NCI-H2227 treated with DMSO at 0.1 percent for 48 hours (cell line): Measurements from ENCODE around the gene SH2B2.
"Not testable (repeated sequence)": the region's sequence is repeated elsewhere in the genome, so short reads cannot be mapped to it uniquely, and the experiment has no call there.

Experiments
- DNase-seq: peaks from one replicate; lab custom pipeline; 2025; lab: John Stamatoyannopoulos, UW

SH2B2 gene

DNA sequence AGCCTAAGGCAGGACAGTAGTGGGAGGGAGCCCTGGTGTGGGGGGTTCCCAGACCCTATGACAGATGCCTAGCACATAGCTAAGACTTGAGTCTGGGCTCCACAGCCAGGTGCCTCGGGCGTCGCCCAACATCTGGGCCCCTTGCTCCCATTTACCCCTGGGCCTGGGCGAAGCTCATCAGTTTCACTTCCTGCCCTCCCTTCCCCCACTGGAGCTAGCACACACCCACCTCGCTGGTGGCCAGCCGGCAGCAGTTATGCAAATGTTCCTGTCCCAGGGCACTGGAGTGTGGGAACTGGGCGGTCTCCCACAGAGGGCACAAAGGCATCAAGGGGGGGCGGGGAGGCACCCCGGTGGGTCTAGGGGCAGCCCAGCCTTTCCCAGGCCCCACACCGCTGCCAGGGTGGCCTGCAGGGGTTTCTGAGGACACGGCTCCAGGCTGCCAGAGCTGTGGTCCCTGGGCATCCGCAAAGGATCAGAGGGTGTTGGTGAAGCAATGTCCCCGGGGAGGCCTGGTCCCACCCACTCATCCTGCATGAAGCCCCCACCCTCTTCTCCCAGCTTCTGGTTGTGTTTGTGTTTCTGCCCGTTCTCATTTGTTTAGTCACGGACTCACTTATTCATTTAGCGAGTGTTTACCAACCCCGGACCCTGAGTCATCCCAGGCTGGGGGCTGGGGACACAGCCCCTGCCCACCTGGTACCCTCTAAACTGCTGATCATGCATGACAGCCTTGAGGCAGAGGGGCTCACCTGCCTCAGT lies 20.4 kb downstream of the SH2B2 start:
- DNase-seq, result peak; percentile 43

DNA sequence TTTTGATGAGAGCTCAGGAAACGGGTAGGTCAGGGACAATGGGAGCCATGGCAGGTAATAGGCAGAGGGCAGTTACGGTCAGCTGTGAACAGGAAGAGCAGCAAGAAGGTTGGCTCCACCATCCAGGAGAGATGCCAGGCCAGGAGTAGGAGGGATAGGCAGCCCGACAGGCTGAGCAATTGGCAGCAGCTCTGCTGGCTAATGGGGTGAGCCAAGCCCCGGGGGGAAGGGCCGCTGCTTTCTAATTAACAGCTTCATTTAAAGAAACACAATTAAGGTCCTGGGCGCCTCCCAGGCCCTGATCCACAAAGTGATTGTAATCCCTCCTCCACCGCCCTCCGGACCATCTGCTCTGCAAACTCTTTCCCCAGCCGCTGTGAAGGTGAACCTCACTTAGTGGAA lies 23.7 kb downstream of the SH2B2 start:
- no peak for DNase-seq

DNA sequence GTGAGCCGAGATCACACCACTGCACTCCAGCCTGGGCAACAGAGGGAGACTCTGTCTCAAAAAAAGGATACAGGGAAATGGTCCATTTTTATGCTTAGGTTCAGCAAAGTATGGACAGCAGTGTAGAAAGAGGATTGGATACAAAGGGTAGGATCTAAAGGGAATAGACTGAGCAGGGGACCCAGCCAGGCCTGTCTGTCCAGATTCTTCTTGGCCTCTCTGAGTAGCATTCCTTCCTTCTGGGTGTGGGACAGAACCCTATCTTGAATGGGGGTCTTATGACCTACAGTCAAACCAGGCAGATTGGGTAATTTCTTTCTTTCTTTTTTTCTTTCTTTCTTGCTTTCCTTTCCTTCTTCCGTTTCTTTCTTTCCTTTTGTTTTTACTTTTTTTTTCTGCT lies 25.6 kb downstream of the SH2B2 start:
- DNase-seq, result no peak

DNA sequence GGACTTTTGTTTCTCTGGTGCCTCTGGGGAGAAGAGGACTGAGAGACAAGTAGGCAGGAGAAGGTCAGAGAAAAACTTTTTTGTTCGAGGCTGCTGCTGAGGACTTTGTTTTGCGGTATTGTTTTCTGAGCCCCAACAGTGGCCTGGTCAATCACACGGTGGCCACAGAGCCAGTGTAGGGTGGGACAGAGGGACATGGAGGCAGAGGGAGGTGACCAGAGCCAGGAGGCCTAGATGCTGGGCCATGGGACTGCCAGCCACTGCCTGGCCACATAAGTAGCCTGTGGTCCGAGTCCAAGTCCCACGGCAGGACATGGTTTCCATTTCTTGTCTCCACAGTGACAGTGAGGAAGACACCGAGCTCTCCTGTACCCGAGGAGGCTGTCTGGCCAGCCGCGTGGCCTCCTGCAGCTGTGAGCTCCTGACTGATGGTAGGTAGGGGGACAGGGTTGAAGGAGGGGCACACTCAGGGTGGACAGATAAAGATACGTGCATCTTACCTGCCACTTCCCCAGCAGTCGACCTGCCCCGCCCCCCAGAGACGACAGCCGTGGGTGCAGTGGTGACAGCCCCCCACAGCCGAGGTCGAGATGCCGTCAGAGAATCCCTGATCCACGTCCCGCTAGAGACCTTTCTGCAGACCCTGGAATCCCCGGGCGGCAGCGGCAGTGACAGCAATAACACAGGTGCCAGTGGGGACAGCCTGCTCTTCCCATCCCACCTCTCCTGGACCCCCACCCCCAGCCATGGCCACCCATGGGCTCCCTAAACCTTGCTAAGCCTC lies 27.5 kb downstream of the SH2B2 start:
- no peak for DNase-seq

DNA sequence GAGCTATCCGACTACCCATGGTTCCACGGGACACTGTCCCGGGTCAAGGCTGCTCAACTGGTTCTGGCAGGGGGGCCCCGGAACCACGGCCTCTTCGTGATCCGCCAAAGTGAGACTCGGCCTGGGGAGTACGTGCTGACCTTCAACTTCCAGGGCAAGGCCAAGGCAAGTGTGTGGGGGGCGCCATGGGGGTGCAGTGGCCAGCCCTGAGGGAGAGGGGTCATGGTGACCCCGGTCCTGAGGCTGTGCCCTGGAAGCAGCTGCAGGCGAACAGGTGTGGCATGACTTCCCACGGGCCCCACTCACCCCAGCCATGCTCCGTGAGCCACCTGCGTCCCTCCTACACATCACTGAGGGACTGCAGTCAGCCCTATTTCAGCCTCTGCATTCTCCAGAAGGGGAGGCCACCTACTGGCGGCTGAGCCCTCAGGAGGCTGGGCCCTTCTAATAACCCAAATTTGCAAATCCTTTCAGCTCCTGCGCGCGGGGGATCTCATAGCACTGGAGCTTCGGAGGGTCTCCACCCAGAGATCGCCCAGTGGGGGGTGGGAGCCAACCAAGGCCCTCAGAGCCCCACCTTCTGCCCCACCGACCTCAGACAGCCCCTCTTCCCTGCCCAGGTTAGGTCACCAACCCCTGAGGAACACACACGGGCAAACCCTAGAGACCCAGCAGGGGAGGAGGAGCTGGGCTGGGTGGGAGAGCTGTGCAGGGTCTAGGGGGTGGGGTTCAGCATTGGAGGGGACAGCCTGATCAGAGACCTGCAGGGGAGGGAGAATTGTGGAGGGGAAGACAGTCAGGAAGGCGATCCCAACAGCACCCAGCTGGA lies 30.8 kb downstream of the SH2B2 start:
- DNase-seq, result no peak

DNA sequence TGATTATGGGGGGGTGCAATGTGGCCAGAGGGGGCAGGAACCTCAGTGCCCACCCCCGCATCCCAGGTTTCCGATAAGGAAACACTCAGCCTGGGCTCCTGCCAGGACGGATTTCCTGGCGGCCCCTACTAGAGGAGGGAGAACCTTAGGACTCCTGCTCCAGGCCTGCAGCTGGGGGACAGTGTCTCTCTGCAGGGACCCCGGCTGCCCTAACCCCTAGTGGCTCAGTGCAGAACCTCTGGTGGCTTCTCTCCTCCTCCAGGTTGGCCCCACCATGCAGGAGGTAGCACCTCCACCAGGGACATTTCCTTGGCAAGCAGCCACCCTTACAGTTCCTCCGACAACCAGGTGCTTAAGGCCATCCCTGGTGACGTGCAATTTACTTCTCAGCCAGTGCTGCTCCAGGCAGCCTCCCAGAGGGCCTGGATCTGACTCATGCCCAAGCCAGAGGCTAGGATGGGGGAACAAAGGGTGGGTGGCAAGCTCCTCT lies 31.9 kb downstream of the SH2B2 start:
- DNase-seq, result no peak

DNA sequence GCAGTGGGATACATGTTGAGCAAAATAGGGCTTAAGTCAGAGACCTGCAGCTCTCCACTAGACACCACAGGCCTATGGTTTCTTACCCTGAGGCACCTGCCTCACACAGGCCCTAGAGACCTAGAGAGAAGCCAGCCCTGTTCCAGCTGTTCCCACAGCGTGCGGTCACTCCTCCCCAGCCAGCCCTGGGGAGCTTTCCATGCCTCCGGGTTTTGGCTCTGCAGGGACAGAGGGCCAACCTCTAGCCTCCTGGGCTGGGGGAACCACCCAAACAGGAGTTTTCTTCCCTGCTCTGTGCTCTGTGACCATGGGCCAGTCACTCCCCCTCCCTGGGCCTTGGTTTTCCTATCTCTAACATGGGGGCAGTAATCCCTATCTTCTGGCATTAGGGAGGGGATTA lies 33.0 kb downstream of the SH2B2 start:
- DNase-seq, result no peak

DNA sequence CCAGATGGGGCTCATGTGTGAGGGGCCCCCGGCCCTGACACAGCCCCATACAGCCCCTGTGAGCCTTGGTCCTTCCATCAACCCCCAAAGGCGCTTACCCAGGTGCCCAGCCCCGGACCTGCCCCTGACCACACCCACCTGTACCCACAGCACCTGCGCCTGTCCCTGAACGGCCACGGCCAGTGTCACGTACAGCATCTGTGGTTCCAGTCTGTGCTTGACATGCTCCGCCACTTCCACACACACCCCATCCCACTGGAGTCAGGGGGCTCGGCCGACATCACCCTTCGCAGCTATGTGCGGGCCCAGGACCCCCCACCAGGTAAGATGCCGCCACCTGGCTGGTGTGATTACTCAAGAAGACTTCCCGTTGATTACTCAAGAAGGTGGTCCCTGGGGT lies 33.5 kb downstream of the SH2B2 start:
- DNase-seq, result no peak

DNA sequence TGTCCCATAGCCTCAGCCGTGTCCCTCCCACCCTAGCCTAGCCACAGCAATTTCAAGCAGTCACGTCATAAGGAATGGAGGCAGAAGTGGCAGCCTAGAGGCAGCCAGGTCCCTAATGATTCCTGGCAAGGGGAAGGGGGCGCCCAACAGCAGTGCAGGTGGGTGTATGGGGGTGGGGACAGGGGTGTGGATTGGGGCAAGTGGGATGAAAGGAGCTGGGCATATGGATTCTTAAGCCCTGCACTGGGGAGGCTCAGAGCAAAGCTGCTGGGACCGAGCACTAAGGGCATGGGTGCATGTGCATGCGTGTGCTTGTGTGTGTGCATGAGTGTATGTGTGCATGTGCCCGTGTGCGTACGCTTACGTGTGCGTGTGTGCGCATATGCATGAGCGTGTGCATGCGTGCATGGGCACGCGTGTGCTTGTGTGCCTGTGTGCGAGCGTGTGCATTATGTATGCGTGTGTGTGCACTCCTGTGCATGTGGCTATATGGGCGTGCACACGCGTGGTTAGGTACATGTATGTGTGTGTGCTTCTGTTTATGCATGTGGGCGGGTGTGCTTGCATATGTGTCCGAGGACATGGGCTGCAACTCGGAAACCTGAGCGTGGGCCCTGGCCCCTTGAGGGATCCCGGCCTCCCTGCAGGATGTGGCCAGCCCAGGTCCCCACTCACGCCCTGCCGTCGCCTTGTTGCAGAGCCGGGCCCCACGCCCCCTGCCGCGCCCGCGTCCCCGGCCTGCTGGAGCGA lies 34.1 kb downstream of the SH2B2 start:
- DNase-seq, result no peak

DNA sequence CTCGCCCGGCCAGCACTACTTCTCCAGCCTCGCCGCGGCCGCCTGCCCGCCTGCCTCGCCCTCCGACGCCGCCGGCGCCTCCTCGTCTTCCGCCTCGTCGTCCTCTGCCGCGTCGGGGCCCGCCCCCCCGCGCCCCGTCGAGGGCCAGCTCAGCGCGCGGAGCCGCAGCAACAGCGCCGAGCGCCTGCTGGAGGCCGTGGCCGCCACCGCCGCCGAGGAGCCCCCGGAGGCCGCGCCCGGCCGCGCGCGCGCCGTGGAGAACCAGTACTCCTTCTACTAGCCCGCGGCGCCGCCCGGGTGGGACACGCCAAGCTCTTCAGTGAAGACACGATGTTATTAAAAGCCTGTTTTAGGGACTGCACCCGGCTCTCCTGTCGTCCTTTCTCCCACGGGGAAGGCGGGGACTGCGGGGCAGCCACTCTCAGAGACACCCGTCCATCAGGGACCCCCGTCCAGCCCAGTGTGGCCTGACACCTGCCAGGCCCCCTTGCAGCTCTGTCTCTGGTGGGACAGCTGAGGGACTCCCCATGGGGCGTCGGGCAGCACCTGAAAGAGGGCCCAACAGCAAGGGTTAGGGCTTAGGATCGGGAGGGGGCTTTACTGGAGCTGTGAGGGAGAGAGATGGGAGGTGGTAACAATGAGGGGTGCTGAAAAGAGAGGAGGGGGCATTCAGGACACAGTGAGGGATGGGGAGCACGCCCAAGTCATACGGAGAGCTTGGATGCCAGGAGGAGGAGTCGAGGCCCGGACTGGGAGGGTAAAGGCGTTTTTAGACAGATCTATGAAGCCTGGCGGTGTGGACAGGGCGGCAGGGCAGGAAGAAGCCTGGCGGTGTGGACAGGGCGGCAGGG lies 34.9 kb downstream of the SH2B2 start:
- DNase-seq, result no peak

DNA sequence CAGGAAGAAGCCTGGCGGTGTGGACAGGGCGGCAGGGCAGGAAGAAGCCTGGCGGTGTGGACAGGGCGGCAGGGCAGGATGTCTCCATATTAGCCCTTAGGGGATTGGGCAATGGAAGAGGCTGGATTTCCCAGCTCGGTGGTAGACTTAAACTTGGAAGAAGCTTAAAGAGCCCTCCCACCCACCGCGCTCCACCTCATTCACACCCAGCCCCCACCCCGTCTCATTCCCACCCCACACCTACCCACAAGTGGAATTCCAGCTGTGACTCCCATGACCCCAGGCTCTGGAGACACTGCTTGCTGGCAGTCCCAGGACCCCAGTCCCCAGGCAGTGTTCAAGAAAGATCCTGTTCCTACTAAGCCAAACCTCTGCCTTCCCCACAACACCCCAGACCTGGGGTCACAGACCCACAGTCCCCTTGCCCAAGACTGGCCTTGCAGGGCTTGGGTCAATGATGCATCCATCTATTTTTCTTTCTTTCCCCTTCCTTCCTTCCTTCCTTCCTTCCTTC lies 35.6 kb downstream of the SH2B2 start:
- DNase-seq, result no peak

DNA sequence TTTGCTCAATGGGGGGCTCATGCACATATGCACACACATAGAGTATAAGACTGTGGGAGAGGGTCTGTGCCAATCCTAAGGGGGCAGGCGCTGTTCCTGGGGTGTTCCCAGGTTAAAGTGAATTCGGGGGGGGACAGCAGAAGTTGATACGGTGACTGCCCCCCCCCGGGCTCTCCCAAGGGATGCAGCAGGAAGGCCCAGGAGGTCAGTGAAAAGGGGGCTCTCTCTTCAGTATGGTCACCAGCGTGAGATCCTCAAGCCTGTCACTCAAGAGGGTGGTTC lies 37.2 kb downstream of the SH2B2 start:
- no peak for DNase-seq

DNA sequence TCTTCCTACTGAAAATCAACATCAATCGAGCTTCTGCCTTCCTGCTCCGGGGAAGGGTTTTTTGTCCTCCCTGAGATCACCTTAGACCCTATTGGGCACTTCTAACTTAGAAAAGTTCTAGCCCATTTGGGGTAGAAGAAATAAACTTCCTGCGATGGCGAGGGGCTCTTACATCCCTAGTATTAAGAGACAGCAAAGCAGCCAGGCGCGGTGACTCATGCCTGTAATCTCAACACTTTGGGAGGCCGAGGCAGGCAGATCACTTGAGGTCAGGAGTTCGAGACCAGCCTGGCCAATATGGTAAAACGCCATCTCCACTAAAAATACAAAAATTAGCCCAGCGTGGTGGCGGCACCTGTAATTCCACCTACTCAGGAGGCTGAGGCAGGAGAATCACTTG lies 38.4 kb downstream of the SH2B2 start:
- DNase-seq, result not testable (repeated sequence)

DNA sequence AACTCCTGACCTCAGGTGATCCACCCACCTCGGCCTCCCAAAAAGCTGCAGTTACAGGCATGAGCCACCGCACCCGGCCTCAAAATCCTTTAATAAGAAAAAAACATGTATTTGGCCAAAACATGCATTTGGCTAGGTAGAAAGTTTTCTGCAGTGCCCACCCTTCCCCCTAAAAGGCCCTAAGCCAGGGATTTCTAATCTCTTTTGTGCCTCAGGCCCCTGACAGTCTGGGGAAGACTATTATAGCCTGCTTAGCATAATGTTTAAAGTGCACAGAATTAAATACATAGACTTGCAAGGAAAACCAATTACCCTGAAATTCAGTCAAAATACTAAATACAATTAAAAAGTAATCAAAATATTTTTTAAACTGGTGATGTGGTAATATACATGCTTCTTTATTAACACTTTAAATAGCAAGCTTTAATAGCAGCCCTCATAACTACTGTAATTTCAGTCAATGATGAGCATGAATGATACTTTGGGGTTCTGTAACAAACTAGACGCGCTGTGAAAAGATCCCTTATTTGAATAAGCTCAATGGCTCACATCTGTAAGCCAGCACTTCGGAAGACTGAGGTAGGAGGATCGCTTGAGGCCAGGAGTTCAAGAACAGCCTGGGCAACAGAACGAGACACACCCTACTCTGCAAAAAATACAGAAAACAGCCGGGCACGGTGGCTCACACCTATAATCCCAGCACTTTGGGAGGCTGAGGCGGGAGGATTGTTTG lies 39.7 kb downstream of the SH2B2 start:
- DNase-seq, result no peak

DNA sequence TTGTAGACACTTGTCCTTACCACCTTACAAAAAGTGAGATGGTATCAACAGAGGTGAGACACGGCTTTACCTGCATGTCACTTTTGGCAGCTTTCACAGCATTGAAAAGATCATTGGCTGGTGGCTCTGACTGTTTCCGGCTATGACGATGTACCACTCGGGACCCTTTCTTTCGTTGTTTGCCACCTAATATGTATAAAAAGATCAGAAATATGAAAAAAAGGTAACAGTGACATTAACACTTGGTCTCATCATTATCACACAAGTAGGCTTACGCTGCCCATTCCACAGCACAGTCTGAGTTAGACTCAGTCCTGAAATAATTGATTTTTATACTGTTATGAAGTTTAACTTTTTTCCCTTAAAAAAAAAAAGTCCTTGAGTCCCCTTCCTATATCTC lies 40.5 kb downstream of the SH2B2 start:
- DNase-seq, result not testable (repeated sequence)

DNA sequence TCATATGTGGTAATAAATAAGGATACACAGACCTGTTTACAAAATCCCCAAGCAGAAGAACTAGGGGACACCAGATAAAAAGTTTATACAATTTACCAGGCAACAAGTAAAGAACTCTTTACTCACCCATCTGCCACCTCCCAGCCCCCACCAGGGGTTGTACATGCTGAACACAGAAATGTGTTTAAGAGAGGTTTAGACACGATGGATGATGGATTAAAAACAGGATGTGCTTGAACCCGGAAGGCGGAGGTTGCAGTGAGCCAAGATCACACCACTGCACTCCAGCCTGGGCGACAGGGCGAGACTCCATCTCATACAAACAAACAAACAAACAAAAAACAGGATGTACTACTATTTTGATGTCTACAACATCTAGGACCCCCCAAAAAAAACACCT lies 42.2 kb downstream of the SH2B2 start:
- DNase-seq, result not testable (repeated sequence)

DNA sequence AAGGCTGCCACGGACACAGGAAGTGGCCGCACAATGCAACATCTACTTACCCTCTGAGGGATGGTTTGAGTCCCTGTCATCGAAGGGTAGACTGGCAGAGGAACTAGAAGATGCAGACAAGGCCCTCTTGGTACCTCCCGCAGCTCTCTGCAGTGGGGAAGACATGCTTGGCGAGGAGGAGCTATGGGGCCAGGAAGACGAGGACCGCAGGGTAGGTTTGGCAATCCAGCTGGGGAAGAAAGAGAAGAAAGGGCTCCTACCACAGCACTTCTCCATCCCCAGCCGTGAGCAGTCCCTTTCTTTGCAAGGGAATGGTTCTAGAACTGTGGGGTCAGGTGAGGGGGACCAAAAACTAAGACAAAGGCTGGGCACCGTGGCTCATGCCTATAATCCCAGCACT lies 42.7 kb downstream of the SH2B2 start:
- not testable (repeated sequence) for DNase-seq

DNA sequence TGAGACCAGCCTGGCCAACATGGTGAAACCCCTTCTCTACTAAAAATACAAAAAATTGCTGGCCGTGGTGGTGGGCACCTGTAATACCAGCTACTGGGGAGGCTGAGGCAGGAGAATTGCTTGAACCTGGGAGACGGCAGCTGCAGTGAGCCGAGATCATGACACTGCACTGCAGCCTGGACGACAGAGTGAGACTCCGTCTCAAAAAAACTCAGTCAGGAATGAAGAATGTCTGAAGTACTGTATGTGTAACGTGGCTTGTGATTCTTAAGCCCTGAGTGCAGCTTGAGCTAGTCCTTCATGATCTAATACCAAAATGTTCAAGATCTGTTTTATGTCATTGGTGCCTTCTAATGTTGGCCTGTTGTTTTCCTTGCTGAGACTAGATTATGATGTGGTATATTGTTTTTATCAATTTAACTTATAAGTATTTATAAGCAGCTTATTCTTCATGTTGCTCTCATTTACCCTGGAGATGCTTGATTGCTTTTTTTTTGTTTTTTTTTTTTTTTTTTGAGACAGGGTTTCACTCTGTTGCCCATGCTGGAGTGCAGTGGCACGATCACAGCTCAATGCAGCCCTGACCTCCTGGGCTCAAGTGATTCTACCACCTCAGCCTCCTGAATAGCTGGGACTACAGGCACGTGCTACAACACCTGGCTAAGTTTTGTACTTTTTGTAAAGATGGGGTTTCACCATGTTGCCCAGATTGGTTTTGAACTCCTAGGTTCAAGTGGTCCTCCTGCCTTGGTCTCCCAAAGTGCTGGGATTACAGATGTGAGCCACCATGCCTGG lies 44.2 kb downstream of the SH2B2 start:
- DNase-seq, result not testable (repeated sequence)

DNA sequence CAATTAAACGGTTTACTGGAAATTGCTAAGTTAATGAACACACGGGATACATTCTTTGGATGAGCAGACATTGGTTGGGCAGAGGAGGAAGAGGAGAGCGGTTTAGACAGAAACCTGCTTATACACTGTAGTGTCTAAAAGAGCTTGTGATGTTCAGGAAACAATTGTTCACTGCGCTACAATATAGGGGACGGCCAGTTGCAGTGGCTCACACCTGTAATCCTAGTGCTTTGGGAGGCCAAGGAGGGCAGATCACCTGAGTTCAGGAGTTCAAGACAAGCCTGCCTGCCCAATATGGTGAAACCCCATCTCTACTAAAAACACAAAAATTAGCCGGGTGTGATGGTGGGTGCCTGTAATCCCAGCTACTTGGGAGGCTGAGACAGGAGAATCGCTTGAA lies 48.9 kb downstream of the SH2B2 start:
- DNase-seq, result not testable (repeated sequence)
